K562 (cell line): ENCODE data around the gene MGAT5. TPM values are rescaled to one million over a fixed set of nuclear protein-coding genes. Genes with fewer than 3 reads are reported as not detected.
A peak's percentile ranks its signal among the peaks of the same experiment; 100 is the strongest.

Experiments
- ATAC-seq: fragments of 200-7000 bp; cut with Tn5 transposase; 3 replicates; pipeline ENCODE4 v1.9.1; 2020; ENCODE audit warnings: moderate library complexity
- BruUV-seq: library from RNA; stranded (reverse); fragments of 400-500 nt; replicated peaks from 2 replicates; lab custom pipeline; 2021; lab: Mats Ljungman, UMichigan
- CTCF ChIA-PET: fragments of 300-600 bp; formaldehyde crosslinking; extraction: SDS; loops from one replicate; lab custom pipeline; 2021; ENCODE audit warnings: low intra/inter-chr PET ratio; lab: Yijun Ruan, JAX
- POLR2A ChIA-PET: fragments of 300-600, 350-650 bp; sonication (Branson Sonifier 250); formaldehyde crosslinking; extraction: SDS; loops from one replicate; lab custom pipeline; 2021; ENCODE audit warnings: antibody characterized with exemption, inconsistent platforms; lab: Yijun Ruan, JAX
- DNase-seq, 4 experiments: peaks; one replicate each; pipeline versions ENCODE4 v3.0.0 to v3.0.0-alpha.2; 2011 to 2018; ENCODE audit warnings: low spot score in 3 of 4, mixed read lengths in 3 of 4; ENCODE audit errors: extremely low read depth in 1 of 4
- FAIRE-seq: peaks from 2 replicates; lab custom pipeline; 2011; peaks lifted over from hg19 to GRCh38; lab: Jason Lieb, UNC
- H2AFZ ChIP-seq: 2 replicates; pipeline ENCODE4 v1.6.0; 2011; ENCODE audit warnings: low read depth, low read length, control low read depth, inconsistent platforms
- H3K27ac ChIP-seq: fragments of 200-600 bp; 3 replicates; pipeline ENCODE4 v1.8.0; 2011; ENCODE audit warnings: low read depth, mild to moderate bottlenecking, control low read depth, inconsistent platforms, low read length, moderate library complexity, mixed read lengths; ENCODE audit errors: extremely low read depth
- H3K27me3 ChIP-seq, 2 experiments: fragments of 300-600 bp in 1 of 2; 2 replicates in 1 of 2; 3 replicates in 1 of 2; pipeline versions ENCODE4 v1.6.0 to v1.8.0; 2011; ENCODE audit warnings: inconsistent platforms in 2 of 2, low read length in 2 of 2, mild to moderate bottlenecking in 1 of 2, mixed read lengths in 1 of 2, moderate library complexity in 1 of 2; ENCODE audit not compliant: control insufficient read depth in 2 of 2, insufficient read depth in 2 of 2
- H3K36me3 ChIP-seq: fragments of 300-600 bp; 3 replicates; pipeline ENCODE4 v1.8.0; 2011; ENCODE audit warnings: mild to moderate bottlenecking, low read length, inconsistent platforms; ENCODE audit not compliant: control insufficient read depth, insufficient read depth
- H3K4me1 ChIP-seq, 2 experiments: fragments of 200-600 bp in 1 of 2; replicated peaks in 1 of 2; 2 replicates in 1 of 2; 3 replicates in 1 of 2; pipeline versions ENCODE4 v1.5.1 to v1.8.0; 2011; ENCODE audit warnings: inconsistent platforms in 2 of 2, low read length in 2 of 2, mild to moderate bottlenecking in 1 of 2, mixed read lengths in 1 of 2, moderate library complexity in 1 of 2; ENCODE audit not compliant: control insufficient read depth in 2 of 2, insufficient read depth in 2 of 2
- H3K4me2 ChIP-seq: 2 replicates; pipeline ENCODE4 v1.6.1; 2011; ENCODE audit warnings: low read length, control low read depth, inconsistent platforms, mixed read lengths; ENCODE audit not compliant: insufficient read depth
- H3K4me3 ChIP-seq: fragments of 200-600 bp; sonication (generic), shearing (Covaris generic); 2 replicates; pipeline ENCODE4 v1.5.1; 2016; ENCODE audit warnings: control low read depth, inconsistent platforms
- H3K79me2 ChIP-seq: fragments of 200-600 bp; 3 replicates; pipeline ENCODE4 v1.8.0; 2011; ENCODE audit warnings: low read length, inconsistent platforms; ENCODE audit not compliant: control insufficient read depth, insufficient read depth
- H3K9ac ChIP-seq, 2 experiments: 2 replicates each; pipeline versions ENCODE4 v1.6.0 to v1.6.1; 2011; ENCODE audit warnings: low read depth in 2 of 2, low read length in 2 of 2, control low read depth in 1 of 2, inconsistent platforms in 1 of 2, mild to moderate bottlenecking in 1 of 2, mixed read lengths in 1 of 2; ENCODE audit not compliant: insufficient read depth in 1 of 2
- H3K9me1 ChIP-seq: one replicate; pipeline ENCODE4 v1.6.0; 2011; ENCODE audit warnings: inconsistent platforms, mild to moderate bottlenecking, low read length, moderate library complexity; ENCODE audit not compliant: control insufficient read depth, insufficient read depth
- H3K9me3 ChIP-seq: replicated peaks from 2 replicates; pipeline ENCODE4 v1.5.1; 2011; ENCODE audit warnings: low read depth, low read length, inconsistent platforms; ENCODE audit not compliant: control insufficient read depth, insufficient read depth
- H4K20me1 ChIP-seq: replicated peaks from 2 replicates; pipeline ENCODE4 v1.6.1; 2011; ENCODE audit warnings: low read length, inconsistent platforms, mixed read lengths; ENCODE audit not compliant: control insufficient read depth, insufficient read depth
- CTCF ChIP-seq, 3 experiments: IDR thresholded peaks in 2 of 3; conservative IDR thresholded peaks in 1 of 3; 2 replicates each; pipeline ENCODE4 v1.5.1; 2011 to 2012; ENCODE audit warnings: low read length in 3 of 3, mild to moderate bottlenecking in 3 of 3, control low read depth in 2 of 3, improper control_type of control experiment in 1 of 3, inconsistent platforms in 1 of 3, low read depth in 1 of 3, mixed read lengths in 1 of 3, moderate library complexity in 1 of 3; ENCODE audit not compliant: insufficient read depth in 2 of 3
- ELK3 ChIP-seq: fragments of 450-650 bp; formaldehyde crosslinking; IDR thresholded peaks from 2 replicates; pipeline ENCODE4 v1.4.0; 2020; ENCODE audit warnings: mild to moderate bottlenecking
- WGBS: fragments of 100-300 bp; shearing (Covaris generic); methylation state at CpG from one replicate; pipeline ENCODE4 v1.1.6; 2016; ENCODE audit warnings: low coverage, mixed read lengths; ENCODE audit not compliant: insufficient coverage; ENCODE audit errors: missing lambda C conversion rate; 5-methylcytosine and 5-hydroxymethylcytosine counted together
- in situ Hi-C: fragments of 300-500 bp; cut with MboI; formaldehyde crosslinking; loops from 4 replicates; pipeline ENCODE4 v1.15.0; 2018; ENCODE audit warnings: inconsistent platforms, mixed read lengths
- intact Hi-C: fragments of 100-400 bp; cut with micrococcal nuclease; formaldehyde crosslinking; loops from 2 replicates; pipeline ENCODE4 v1.14.2; 2022
- polyA plus RNA-seq, 8 experiments: library from polyadenylated mRNA; depleted of rRNA in 4 of 8; stranded (reverse) in 5 of 8; unstranded in 3 of 8; fragments of >200 nt; fragmentation: Nextera tagmentation in 2 of 8; fragmentation: Illumina TruSeq in 1 of 8; extraction: Ambion mirVana in 2 of 8; extraction: Trizol in 1 of 8; gene quantifications; 2 replicates each; pipeline versions ENCODE4 v1.2.1 to v1.2.3, GENCODE V29; 2011 to 2014; ENCODE audit warnings: inconsistent platforms in 1 of 8, missing spikeins in 1 of 8
- total RNA-seq, 7 experiments: library from RNA; depleted of rRNA in 6 of 7; stranded (reverse); fragments of >200 nt in 6 of 7; fragmentation: Illumina TruSeq in 2 of 7; extraction: Trizol in 2 of 7; gene quantifications; 2 replicates each; pipeline versions ENCODE4 v1.2.1 to v1.2.3, GENCODE V29; 2011 to 2021; ENCODE audit warnings: low replicate concordance in 1 of 7

The MGAT5 gene
- total and polyA plus RNA-seq, 9 of the 15 experiments (the other 6 are each of a cell fraction or from before 2014, with no cell fraction given), result 1.6 to 18.6 (median 11.1) TPM

GRCh38 chr2:134489732-134490384 is 236.0 kb downstream of the MGAT5 start:
- no peak for FAIRE-seq
- BruUV-seq, result no TSS peak
- TF ChIP-seq CTCF (IDR thresholded peaks at IDR 0.05 in 2 of 3, conservative IDR thresholded peaks at IDR 0.05 in 1 of 3; ENCODE audit: insufficient read depth in 2 of 3, low read depth in 1 of 3, low read length in 3 of 3) (0 out of 6 replicates have a peak, but pooled peaks of 1 of the 3 experiments have one; percentile 3), ELK3 (no peak)
- TF ChIP-seq, all 486 proteins: peak for 1
- no peak overlapping the region for H2AFZ ChIP-seq
- ChIA-PET POLR2A (interaction anchor here (0.6 to 0.7 kb wide), 2 partner anchors 16 to 1041 kb away, joined by 3 to 4 read pairs; partner anchors contain the start of genes R3HDM1 and ZRANB3), CTCF (no interaction called here)
- no peaks in the 10 kb centered on the region for H4K20me1 ChIP-seq
- H3K79me2 ChIP-seq, result no peaks in the 10 kb centered on the region
- H3K36me3 ChIP-seq, result no peaks in the 10 kb centered on the region
- WGBS, result 0% methylated on average over 11 of the region's 11 CpGs
- intact Hi-C loops, result no loop called here
- H3K4me3 ChIP-seq, result no peak overlapping the region
- H3K4me1 ChIP-seq, result no peaks in the 10 kb centered on the region
- no peaks in the 10 kb centered on the region for H3K9me3 ChIP-seq
- no peaks in the 10 kb centered on the region for H3K9me1 ChIP-seq
- no peak overlapping the region for H3K9ac ChIP-seq
- peaks cover 19 to 36% of the 10 kb centered on the region in 2 experiments; a peak in 4 of 5 replicates for H3K27me3 ChIP-seq
- no peak overlapping the region for H3K4me2 ChIP-seq
- in situ Hi-C loops, result loop anchor here (10.0 kb wide), 1 partner anchor 985 kb away; no protein-coding TSS in a partner anchor
- H3K27ac ChIP-seq, result no peak overlapping the region
- ATAC-seq, result no peak; the same call in 2 of the 3 replicates
- no peak for DNase-seq
